ENCODE results near the gene RAB41. TPM values are rescaled to one million over a fixed set of nuclear protein-coding genes. Genes with fewer than 3 reads are reported as not detected.

RAB41 gene
- total RNA-seq, 2 experiments from 2014 or later, result not detected

DNA sequence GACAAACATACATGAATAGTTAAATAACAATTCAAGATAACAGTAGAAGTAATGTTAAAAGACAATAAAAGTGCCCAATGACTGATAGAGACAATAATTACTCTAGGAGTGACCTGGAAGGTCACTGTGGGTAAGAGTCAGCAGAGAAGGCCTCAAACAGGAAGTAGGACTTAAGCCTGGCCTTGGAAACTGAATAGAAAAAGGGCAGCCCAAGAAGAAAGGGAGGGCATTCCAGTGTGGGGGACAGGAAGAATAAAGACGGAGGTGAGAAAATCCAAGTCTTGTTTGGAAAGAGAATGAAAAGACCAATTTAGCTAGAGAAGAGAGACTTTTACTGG is 27.9 kb upstream of the RAB41 start:
- no TSS peak for BruUV-seq (replicated peaks)
- Histone ChIP-seq H2AFZ (ENCODE audit: low read length) (no peak overlapping the region), H3K36me3 (ENCODE audit: insufficient read depth, low read length) (no peaks in the 10 kb centered on the region), H3K9me2 (ENCODE audit: insufficient read depth, low read length) (no peaks in the 10 kb centered on the region), H4K20me1 (ENCODE audit: insufficient read depth, low read length) (no peaks in the 10 kb centered on the region), H3K4me2 (ENCODE audit: low read length) (no peak overlapping the region), H3K4me1 (ENCODE audit: insufficient read depth, low read length, poor library complexity, severe bottlenecking) (no peaks in the 10 kb centered on the region), H3K4me3 (ENCODE audit: low read depth, low read length, poor library complexity, severe bottlenecking) (no peak overlapping the region), H3K9me3 (ENCODE audit: low read length) (no peaks in the 10 kb centered on the region), H3K79me2 (ENCODE audit: insufficient read depth, low read depth, low read length) (no peaks in the 10 kb centered on the region), H3K27ac (ENCODE audit: low read depth, low read length, poor library complexity, severe bottlenecking) (no peak overlapping the region)
- intact Hi-C loops (cut with micrococcal nuclease; ENCODE audit: unreplicated experiment), result no loop called here
- POLR2A ChIA-PET, result interaction anchor here (1.0 kb wide), 1 partner anchor 121 kb away, joined by 3 read pairs; the partner anchor contains the start of gene IGBP1
- DNase-seq (ENCODE audit: low spot score), result no peak
- TF ChIP-seq EZH2phosphoT487 (IDR thresholded peaks at IDR 0.05; ENCODE audit: borderline replicate concordance, low read depth, low read length), result no peak
- TF ChIP-seq, protein P1, sequence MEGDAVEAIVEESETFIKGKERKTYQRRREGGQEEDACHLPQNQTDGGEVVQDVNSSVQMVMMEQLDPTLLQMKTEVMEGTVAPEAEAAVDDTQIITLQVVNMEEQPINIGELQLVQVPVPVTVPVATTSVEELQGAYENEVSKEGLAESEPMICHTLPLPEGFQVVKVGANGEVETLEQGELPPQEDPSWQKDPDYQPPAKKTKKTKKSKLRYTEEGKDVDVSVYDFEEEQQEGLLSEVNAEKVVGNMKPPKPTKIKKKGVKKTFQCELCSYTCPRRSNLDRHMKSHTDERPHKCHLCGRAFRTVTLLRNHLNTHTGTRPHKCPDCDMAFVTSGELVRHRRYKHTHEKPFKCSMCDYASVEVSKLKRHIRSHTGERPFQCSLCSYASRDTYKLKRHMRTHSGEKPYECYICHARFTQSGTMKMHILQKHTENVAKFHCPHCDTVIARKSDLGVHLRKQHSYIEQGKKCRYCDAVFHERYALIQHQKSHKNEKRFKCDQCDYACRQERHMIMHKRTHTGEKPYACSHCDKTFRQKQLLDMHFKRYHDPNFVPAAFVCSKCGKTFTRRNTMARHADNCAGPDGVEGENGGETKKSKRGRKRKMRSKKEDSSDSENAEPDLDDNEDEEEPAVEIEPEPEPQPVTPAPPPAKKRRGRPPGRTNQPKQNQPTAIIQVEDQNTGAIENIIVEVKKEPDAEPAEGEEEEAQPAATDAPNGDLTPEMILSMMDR (conservative IDR thresholded peaks at IDR 0.05; ENCODE audit: low read length), result no peak
- CTCF ChIA-PET (ENCODE audit: unreplicated experiment), result no interaction called here

DNA sequence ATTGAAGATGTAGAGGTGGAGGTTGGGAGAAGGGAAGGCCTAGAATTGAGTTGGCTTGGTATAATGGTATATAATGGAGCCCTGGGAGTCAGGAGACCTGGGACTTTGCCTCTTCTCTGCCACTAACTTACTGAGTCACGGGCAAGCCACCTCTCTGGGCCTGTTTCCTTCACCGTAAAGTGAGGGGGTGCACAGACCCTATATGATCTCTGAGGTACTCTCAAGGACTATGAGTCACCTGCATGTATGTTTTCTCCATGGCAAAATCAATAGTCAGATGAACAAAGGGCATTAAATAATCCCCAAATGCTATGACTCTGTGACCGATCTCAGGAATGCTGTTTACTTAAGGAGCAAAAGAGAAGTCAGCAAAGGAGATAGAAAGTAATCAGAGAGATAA is 27.1 kb upstream of the RAB41 start:
- no peaks in the 10 kb centered on the region for H3K9me2 ChIP-seq (ENCODE audit: insufficient read depth, low read length)
- H3K9me3 ChIP-seq (ENCODE audit: low read length), result no peaks in the 10 kb centered on the region
- ChIA-PET CTCF (ENCODE audit: unreplicated experiment) (no interaction called here), POLR2A (no interaction called here)
- intact Hi-C loops (cut with micrococcal nuclease; ENCODE audit: unreplicated experiment), result no loop called here
- no peak overlapping the region for H3K4me3 ChIP-seq (ENCODE audit: low read depth, low read length, poor library complexity, severe bottlenecking)
- no peak overlapping the region for H3K4me2 ChIP-seq (ENCODE audit: low read length)
- H4K20me1 ChIP-seq (ENCODE audit: insufficient read depth, low read length), result no peaks in the 10 kb centered on the region
- TF ChIP-seq, protein P1 (conservative IDR thresholded peaks at IDR 0.05; ENCODE audit: low read length), result no peak
- TF ChIP-seq EZH2phosphoT487 (IDR thresholded peaks at IDR 0.05; ENCODE audit: borderline replicate concordance, low read depth, low read length), result no peak
- no peak overlapping the region for H2AFZ ChIP-seq (ENCODE audit: low read length)
- BruUV-seq (replicated peaks), result no TSS peak
- no peaks in the 10 kb centered on the region for H3K4me1 ChIP-seq (ENCODE audit: insufficient read depth, low read length, poor library complexity, severe bottlenecking)
- no peaks in the 10 kb centered on the region for H3K36me3 ChIP-seq (ENCODE audit: insufficient read depth, low read length)
- H3K27ac ChIP-seq (ENCODE audit: low read depth, low read length, poor library complexity, severe bottlenecking), result no peak overlapping the region
- DNase-seq (ENCODE audit: low spot score), result no peak
- no peaks in the 10 kb centered on the region for H3K79me2 ChIP-seq (ENCODE audit: insufficient read depth, low read depth, low read length)

- no peaks in the 10 kb centered on the region for H4K20me1 ChIP-seq (ENCODE audit: insufficient read depth, low read length)
- no TSS peak for BruUV-seq (replicated peaks)
- no peak for DNase-seq (ENCODE audit: low spot score)
- no peaks in the 10 kb centered on the region for H3K36me3 ChIP-seq (ENCODE audit: insufficient read depth, low read length)
- H3K79me2 ChIP-seq (ENCODE audit: insufficient read depth, low read depth, low read length), result no peaks in the 10 kb centered on the region
- intact Hi-C loops (cut with micrococcal nuclease; ENCODE audit: unreplicated experiment), result no loop called here
- H3K4me1 ChIP-seq (ENCODE audit: insufficient read depth, low read length, poor library complexity, severe bottlenecking), result no peaks in the 10 kb centered on the region
- no peak overlapping the region for H3K27ac ChIP-seq (ENCODE audit: low read depth, low read length, poor library complexity, severe bottlenecking)
- CTCF ChIA-PET (ENCODE audit: unreplicated experiment), result no interaction called here
- no peak overlapping the region for H3K4me3 ChIP-seq (ENCODE audit: low read depth, low read length, poor library complexity, severe bottlenecking)
- H2AFZ ChIP-seq (ENCODE audit: low read length), result no peak overlapping the region
- POLR2A ChIA-PET, result no interaction called here
- no peak for TF ChIP-seq EZH2phosphoT487 (IDR thresholded peaks at IDR 0.05; ENCODE audit: borderline replicate concordance, low read depth, low read length)
- TF ChIP-seq, protein P1 (conservative IDR thresholded peaks at IDR 0.05; ENCODE audit: low read length), result no peak
- no peaks in the 10 kb centered on the region for H3K9me2 ChIP-seq (ENCODE audit: insufficient read depth, low read length)
- H3K9me3 ChIP-seq (ENCODE audit: low read length), result no peaks in the 10 kb centered on the region
- H3K4me2 ChIP-seq (ENCODE audit: low read length), result no peak overlapping the region
These were observed 26.5 kb upstream of the RAB41 start for GRCh38 chrX:70255452-70255851.
